ENCODE data around the gene NYNRIN.

- no peak for TF ChIP-seq CTCF (IDR thresholded peaks at IDR 0.05)
- no peak for TF ChIP-seq POLR2A (IDR thresholded peaks at IDR 0.05)
- no peak for TF ChIP-seq EP300 (IDR thresholded peaks at IDR 0.05)
- no peak for TF ChIP-seq POLR2AphosphoS5 (IDR thresholded peaks at IDR 0.05)
These were observed 33.7 kb downstream of the NYNRIN start for GRCh38 chr14:24432259-24433131.
